HG02571 (cell line): ENCODE data around the gene MUC6.

ENCODE experiments used
- ATAC-seq: cut with Tn5 transposase; IDR thresholded peaks from one replicate; pipeline ENCODE4 v1.9.1; 2021; ENCODE audit warnings: mild to moderate bottlenecking, moderate library complexity; ENCODE audit not compliant: unreplicated experiment

The MUC6 gene

GRCh38 chr11:971092-971690, 65.3 kb downstream of the MUC6 start:
- no peak for ATAC-seq

DNA sequence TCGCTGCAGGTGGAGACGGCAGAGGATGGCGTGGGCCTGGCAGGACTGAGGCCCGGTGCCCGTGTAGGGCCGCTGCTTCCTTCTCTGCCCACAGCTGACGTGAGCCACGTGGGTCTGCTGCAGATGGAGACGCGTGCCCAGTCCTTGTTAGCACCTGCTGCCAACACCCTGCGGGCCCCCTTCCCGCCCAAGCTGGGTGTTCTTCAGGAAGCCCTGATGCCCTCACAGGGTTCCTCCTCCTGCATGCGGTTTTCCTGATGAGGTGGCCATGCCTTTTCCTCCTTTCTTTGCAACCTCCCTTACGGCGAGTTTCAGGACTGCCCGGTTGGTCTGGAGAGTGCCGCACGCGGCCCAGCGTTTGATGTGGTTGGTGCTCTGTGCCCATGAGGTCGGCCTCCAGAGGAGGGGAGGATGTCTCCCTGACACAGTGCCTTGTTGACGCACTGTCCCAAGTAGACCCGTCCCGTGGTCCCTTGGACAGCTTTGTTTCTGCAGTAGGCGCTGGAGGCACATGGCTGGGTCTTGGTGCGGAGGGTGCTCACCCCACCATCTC, 66.1 kb downstream of the MUC6 start:
- ATAC-seq: no peak

DNA sequence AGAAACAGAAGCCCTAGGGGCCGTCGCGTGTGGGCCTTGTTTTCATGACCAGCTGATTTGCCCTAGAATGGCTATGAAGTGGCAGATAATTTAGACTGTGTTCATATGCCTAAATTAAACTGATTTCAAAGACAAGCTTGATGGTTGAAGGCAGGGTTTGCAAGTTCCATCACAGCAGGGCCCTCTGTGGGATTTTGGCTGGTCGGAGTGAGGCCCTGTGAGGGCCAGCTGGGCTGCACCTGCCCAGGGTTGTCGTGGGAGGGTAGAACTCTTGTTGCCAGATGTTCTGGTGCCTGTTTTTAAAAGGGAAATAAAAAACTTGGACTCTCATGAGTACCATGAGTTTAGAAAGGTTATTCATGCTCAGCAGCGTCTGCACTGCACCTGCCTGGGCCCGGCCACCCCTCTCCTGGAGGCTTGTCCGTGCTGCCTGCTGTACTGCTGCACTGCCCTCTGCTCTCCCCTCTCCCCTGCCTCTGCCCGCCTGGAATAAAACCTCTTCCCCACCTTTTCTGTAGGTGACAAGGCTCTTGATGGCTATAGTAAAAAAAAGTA, 66.8 kb downstream of the MUC6 start:
- no peak for ATAC-seq

DNA sequence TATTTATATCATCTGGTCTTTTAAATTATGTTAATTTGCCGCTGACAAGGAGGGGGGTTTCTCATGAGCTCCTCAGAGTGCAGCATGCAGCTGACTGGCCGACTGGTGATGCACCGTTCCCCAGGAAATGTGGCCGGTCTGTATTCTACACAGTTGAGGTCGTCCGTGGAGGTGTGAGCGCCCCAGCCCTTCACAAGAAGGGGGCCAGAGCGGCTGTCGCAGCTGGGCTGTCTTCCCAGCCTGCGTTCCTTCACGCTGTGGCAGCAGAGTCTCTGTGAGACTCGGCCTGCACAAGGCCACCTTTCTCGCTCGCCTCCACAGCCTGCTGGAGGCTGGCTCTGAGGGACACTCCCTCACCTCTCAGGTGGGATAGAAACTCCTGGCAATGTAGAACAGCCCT, 67.7 kb downstream of the MUC6 start:
- ATAC-seq: no peak

DNA sequence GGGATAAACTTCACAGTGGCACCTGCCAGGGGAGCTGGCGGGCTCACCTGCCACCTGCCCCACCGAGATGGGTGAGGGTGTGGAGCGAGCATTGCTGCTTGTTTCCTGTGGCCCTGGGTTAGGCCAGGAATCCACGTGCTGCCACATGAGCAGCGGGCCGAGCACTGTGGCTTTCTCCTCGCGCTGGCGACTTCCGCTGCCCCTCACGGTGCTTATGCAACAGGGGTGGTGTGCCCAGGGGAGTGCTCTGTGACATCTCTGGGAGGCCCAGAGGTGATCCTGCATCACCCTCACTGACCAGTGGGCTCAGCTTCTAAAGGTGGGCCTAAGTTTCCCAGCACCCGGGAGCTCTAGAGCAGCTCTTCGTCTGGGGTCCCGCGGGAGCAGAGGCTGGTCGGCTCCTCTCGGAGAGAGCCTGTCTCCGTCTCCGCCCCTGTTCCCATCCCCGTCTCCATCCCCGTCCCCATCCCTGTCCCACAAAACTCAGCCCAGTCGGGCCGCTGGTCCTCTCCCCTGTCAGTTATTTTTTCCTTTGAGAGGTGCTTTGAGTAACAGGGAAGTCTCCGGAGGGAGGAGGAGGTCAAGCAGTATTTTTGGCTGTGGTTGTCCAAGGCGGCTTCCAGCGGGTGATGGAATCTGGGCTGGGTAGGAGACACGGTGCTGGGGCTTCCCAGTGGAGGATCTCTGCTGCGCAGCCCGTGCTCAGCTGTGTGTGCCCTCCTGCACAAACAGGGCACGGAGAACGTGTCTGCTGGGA, 68.3 kb downstream of the MUC6 start:
- no peak for ATAC-seq

DNA sequence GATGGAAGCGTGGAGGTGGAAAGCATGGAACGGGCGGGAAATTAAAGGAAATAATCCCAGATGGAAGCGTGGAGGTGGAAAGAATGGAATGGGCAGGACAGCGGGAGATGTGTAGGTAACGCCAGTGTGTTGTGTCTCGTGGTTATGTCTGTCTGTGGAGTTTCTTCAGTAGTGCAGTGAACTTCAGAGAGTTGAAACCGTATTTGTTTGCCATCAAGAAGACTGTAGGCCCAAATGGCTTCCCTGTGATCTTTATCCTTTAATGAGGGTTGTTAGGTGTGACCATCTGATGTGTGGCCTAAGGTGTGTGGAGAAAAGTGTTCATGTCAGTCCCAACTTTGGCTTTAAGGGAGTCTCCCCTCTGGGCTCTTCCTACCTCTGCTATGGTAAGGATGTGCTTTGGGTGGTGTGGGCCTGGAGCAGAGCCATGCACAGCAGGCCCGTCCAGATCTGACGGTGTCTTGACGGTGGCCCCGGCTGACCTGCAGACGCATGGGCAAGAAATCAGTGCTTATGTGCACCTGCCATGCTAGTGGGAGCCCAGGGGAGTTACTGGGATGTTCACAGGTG, 71.2 kb downstream of the MUC6 start:
- ATAC-seq: no peak

GRCh38 chr11:963852-964251, 72.7 kb downstream of the MUC6 start:
- ATAC-seq: no peak
